Colon (tissue), 2 donors: ENCODE results near the gene ADAMTS17.

ENCODE experiments used
- FAIRE-seq: peaks from 2 replicates; lab custom pipeline; 2012; peaks lifted over from hg19 to GRCh38; lab: Jason Lieb, UNC
- donor health status: control.
- donor health status: control.

Gene ADAMTS17

GRCh38 chr15:99970891-99971430 lies 370.8 kb downstream of the ADAMTS17 start:
- no peak for FAIRE-seq

- no peak for FAIRE-seq
These were observed 372.4 kb downstream of the ADAMTS17 start for GRCh38 chr15:99969261-99969920.

- no peak for FAIRE-seq
These were observed 373.9 kb downstream of the ADAMTS17 start for GRCh38 chr15:99967841-99968371.

GRCh38 chr15:99966815-99967214 lies 375.0 kb downstream of the ADAMTS17 start:
- FAIRE-seq = no peak

- FAIRE-seq = no peak
These were observed 376.4 kb downstream of the ADAMTS17 start for GRCh38 chr15:99965376-99965775.

- no peak for FAIRE-seq
These were observed 377.8 kb downstream of the ADAMTS17 start for GRCh38 chr15:99963976-99964375.

GRCh38 chr15:99963096-99963825 lies 378.5 kb downstream of the ADAMTS17 start:
- no peak for FAIRE-seq

- no peak for FAIRE-seq
These were observed 379.7 kb downstream of the ADAMTS17 start for GRCh38 chr15:99962006-99962561.

GRCh38 chr15:99961011-99961441 lies 380.7 kb downstream of the ADAMTS17 start:
- no peak for FAIRE-seq

- FAIRE-seq = no peak
These were observed 382.4 kb downstream of the ADAMTS17 start for GRCh38 chr15:99959326-99959725.

GRCh38 chr15:99958426-99959097 lies 383.2 kb downstream of the ADAMTS17 start:
- FAIRE-seq = no peak

GRCh38 chr15:99957642-99958013 lies 384.1 kb downstream of the ADAMTS17 start:
- FAIRE-seq = no peak

GRCh38 chr15:99956820-99957641 lies 384.7 kb downstream of the ADAMTS17 start:
- FAIRE-seq = no peak

GRCh38 chr15:99956022-99956775 lies 385.6 kb downstream of the ADAMTS17 start:
- no peak for FAIRE-seq

- no peak for FAIRE-seq
These were observed 386.2 kb downstream of the ADAMTS17 start for GRCh38 chr15:99955532-99955931.

- FAIRE-seq = no peak
These were observed 386.6 kb downstream of the ADAMTS17 start for GRCh38 chr15:99955181-99955525.

GRCh38 chr15:99954361-99955180 lies 387.2 kb downstream of the ADAMTS17 start:
- no peak for FAIRE-seq

GRCh38 chr15:99953886-99954285 lies 387.9 kb downstream of the ADAMTS17 start:
- FAIRE-seq = no peak

- FAIRE-seq = no peak
These were observed 390.3 kb downstream of the ADAMTS17 start for GRCh38 chr15:99951511-99951910.

- no peak for FAIRE-seq
These were observed 397.6 kb downstream of the ADAMTS17 start for GRCh38 chr15:99944131-99944530.
